BJ (cell line): Measurements from ENCODE around the gene MTMR1. TPM values are rescaled to one million over a fixed set of nuclear protein-coding genes. Genes with fewer than 3 reads are reported as not detected.

Source experiments
- CTCF ChIA-PET: fragments of 350-600 bp; formaldehyde crosslinking; extraction: SDS; loops from one replicate; lab custom pipeline; 2021; ENCODE audit warnings: antibody characterized with exemption, inconsistent platforms; lab: Yijun Ruan, JAX
- POLR2A ChIA-PET: fragments of 300-600 bp; sonication (Branson Sonifier 250); formaldehyde crosslinking; extraction: SDS; loops from one replicate; lab custom pipeline; 2021; ENCODE audit warnings: antibody characterized with exemption; lab: Charles Lee
- DNase-seq: peaks from one replicate; pipeline ENCODE4 v3.0.0-alpha.2; 2011; ENCODE audit warnings: low read depth
- H3K27me3 ChIP-seq: 2 replicates; pipeline ENCODE4 v1.6.0; 2011; ENCODE audit warnings: low read length; ENCODE audit not compliant: control insufficient read depth, insufficient read depth
- H3K36me3 ChIP-seq: 2 replicates; pipeline ENCODE4 v1.5.1; 2011; ENCODE audit warnings: low read length; ENCODE audit not compliant: control insufficient read depth, insufficient read depth
- H3K4me3 ChIP-seq: 2 replicates; pipeline ENCODE4 v1.5.1; 2011; ENCODE audit warnings: low read depth, mild to moderate bottlenecking, control low read depth, low read length
- CTCF ChIP-seq: IDR thresholded peaks from 2 replicates; pipeline ENCODE4 v1.5.1; 2011; ENCODE audit warnings: low read depth, mild to moderate bottlenecking, control low read depth, inconsistent platforms, low read length, moderate library complexity; ENCODE audit not compliant: insufficient read depth
- polyA plus RNA-seq: library from polyadenylated mRNA; depleted of rRNA; stranded (reverse); fragments of >200 nt; gene quantifications from 2 replicates; pipeline ENCODE4 v1.2.3, GENCODE V29; 2011

The MTMR1 gene
- polyA plus RNA-seq, 1 experiment = 14.2 TPM

- Histone ChIP-seq H3K27me3 (no peaks in the 10 kb centered on the region), H3K36me3 (peaks cover 2% of the 10 kb centered on the region; the same call in 1 of the 2 replicates), H3K4me3 (no peak overlapping the region)
- no peak for DNase-seq
- ChIA-PET POLR2A (no interaction called here), CTCF (no interaction called here)
- TF ChIP-seq CTCF = no peak
Observed at GRCh38 chrX:150759568-150760416, 66.6 kb downstream of the MTMR1 start.

DNA sequence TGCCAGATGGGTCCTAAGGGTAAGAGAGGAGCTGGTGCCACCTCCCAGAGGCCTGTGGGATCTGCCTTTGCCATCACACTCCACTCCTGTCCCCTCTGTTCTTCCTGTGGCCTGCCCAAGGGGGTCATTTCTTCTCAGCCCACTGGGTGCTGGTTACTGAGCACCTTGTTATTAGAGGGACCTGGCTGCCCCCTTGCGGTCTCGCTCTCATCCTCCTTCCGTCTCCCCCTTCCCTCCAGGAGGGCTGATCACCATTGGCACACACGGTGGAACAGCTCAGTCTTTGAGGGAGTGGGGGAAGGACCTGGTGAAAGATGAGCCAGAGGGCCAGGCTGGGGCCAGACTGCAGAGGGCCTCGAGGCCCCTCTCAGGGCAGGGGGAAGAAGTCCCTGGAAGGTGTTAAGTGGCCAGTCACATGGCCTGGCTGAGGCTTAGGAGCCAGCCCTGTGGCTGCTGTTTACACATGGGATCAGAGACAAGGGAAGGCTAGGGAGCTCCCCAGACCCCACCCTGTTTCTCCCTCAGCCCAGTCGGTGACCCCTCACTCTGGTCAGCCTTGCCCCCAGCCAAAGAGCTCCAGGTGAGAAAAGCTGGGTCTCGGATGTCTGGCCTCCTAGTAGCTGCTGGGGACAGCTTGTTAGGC, 68.1 kb downstream of the MTMR1 start:
- Histone ChIP-seq H3K36me3 (peaks cover 3% of the 10 kb centered on the region; the same call in 1 of the 2 replicates), H3K27me3 (no peaks in the 10 kb centered on the region), H3K4me3 (no peak overlapping the region)
- POLR2A ChIA-PET = no interaction called here
- CTCF ChIA-PET = interaction anchor here (2.2 kb wide), 1 partner anchor 321 kb away, joined by 8 read pairs; no protein-coding TSS in a partner anchor
- no peak for DNase-seq
- no peak for TF ChIP-seq CTCF

- Histone ChIP-seq H3K36me3 (peaks cover 3% of the 10 kb centered on the region; the same call in 1 of the 2 replicates), H3K4me3 (no peak overlapping the region), H3K27me3 (no peaks in the 10 kb centered on the region)
- CTCF ChIA-PET = interaction anchor here (2.2 kb wide), 1 partner anchor 320 kb away, joined by 8 read pairs; no protein-coding TSS in a partner anchor
- no peak for TF ChIP-seq CTCF
- DNase-seq = no peak
- POLR2A ChIA-PET = interaction anchor here (0.6 kb wide), 1 partner anchor 10 kb away, joined by 7 read pairs; no protein-coding TSS in a partner anchor
Observed at GRCh38 chrX:150761819-150762216, 68.6 kb downstream of the MTMR1 start.

GRCh38 chrX:150762258-150763165, 69.3 kb downstream of the MTMR1 start:
- Histone ChIP-seq H3K27me3 (no peaks in the 10 kb centered on the region), H3K36me3 (peaks cover 3% of the 10 kb centered on the region; the same call in 1 of the 2 replicates), H3K4me3 (no peak overlapping the region)
- DNase-seq = no peak
- CTCF ChIA-PET = interaction anchor here (0.9 to 2.2 kb wide), 3 partner anchors 8 to 320 kb away, joined by 3 to 8 read pairs (median 3); no protein-coding TSS in a partner anchor
- TF ChIP-seq CTCF = no peak
- POLR2A ChIA-PET = interaction anchor here (0.6 kb wide), 1 partner anchor 10 kb away, joined by 7 read pairs; no protein-coding TSS in a partner anchor
